ENCODE data around the gene TTC23L. TPM values are rescaled to one million over a fixed set of nuclear protein-coding genes. Genes with fewer than 3 reads are reported as not detected.

The TTC23L gene
- polyA plus RNA-seq, 2 of the 4 experiments (the other 2 are of a cell fraction): 0.17 to 0.59 TPM

GRCh38 chr5:34898258-34898895 is 59.4 kb downstream of the TTC23L start:
- peak; percentile 56 to 69 for DNase-seq (ENCODE audit: low read depth in 1 of 2, low spot score in 1 of 2)
- Histone ChIP-seq H3K4me1 (no peaks in the 10 kb centered on the region), H3K9me3 (no peaks in the 10 kb centered on the region), H3K4me2 (no peak overlapping the region), H3K4me3 (no peak overlapping the region), H3K27ac (no peak overlapping the region)
- ChIA-PET POLR2A (no interaction called here), CTCF (interaction anchor here (0.6 to 16.6 kb wide), 64 partner anchors 9 to 414 kb away, joined by 3 to 621 read pairs (median 5); partner anchors contain the start of genes BRIX1, DNAJC21, RAD1 and TTC23L)
- 0% methylated on average over 3 of the region's 3 CpGs for WGBS (ENCODE audit: missing lambda C conversion rate)
- FAIRE-seq: no peak
- ATAC-seq: peak; percentile 95 to 96
- TF ChIP-seq, protein P1, sequence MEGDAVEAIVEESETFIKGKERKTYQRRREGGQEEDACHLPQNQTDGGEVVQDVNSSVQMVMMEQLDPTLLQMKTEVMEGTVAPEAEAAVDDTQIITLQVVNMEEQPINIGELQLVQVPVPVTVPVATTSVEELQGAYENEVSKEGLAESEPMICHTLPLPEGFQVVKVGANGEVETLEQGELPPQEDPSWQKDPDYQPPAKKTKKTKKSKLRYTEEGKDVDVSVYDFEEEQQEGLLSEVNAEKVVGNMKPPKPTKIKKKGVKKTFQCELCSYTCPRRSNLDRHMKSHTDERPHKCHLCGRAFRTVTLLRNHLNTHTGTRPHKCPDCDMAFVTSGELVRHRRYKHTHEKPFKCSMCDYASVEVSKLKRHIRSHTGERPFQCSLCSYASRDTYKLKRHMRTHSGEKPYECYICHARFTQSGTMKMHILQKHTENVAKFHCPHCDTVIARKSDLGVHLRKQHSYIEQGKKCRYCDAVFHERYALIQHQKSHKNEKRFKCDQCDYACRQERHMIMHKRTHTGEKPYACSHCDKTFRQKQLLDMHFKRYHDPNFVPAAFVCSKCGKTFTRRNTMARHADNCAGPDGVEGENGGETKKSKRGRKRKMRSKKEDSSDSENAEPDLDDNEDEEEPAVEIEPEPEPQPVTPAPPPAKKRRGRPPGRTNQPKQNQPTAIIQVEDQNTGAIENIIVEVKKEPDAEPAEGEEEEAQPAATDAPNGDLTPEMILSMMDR (IDR thresholded peaks at IDR 0.05): peak; percentile 89
- TF ChIP-seq ELK1 (IDR thresholded peaks at IDR 0.05; ENCODE audit: low read depth, low read length): no peak
- peak; percentile 95 for TF ChIP-seq SMC3 (IDR thresholded peaks at IDR 0.05)
- no peak for TF ChIP-seq FOSL2 (IDR thresholded peaks at IDR 0.05)
- TF ChIP-seq FOSL2 (CRISPR knock-in tag; IDR thresholded peaks at IDR 0.05): no peak
- TF ChIP-seq RNF2 (IDR thresholded peaks at IDR 0.05; ENCODE audit: borderline replicate concordance, low read depth): no peak
- TF ChIP-seq MAZ (IDR thresholded peaks at IDR 0.05; ENCODE audit: borderline replicate concordance, low read depth, low read length): no peak
- TF ChIP-seq RAD21 (conservative IDR thresholded peaks at IDR 0.05 in 1 of 2, IDR thresholded peaks at IDR 0.05 in 1 of 2): peak; percentile 95 to 96
- no peak for TF ChIP-seq PHF8 (IDR thresholded peaks at IDR 0.05; ENCODE audit: borderline replicate concordance, low read depth)
- no peak for TF ChIP-seq NR3C1 (IDR thresholded peaks at IDR 0.05)
- no peak for TF ChIP-seq REST (IDR thresholded peaks at IDR 0.05)

GRCh38 chr5:34899066-34899465 is 60.1 kb downstream of the TTC23L start:
- ChIA-PET POLR2A (no interaction called here), CTCF (interaction anchor here (0.6 to 16.6 kb wide), 56 partner anchors 8 to 415 kb away, joined by 3 to 621 read pairs (median 5); partner anchors contain the start of genes BRIX1, DNAJC21, RAD1 and TTC23L)
- Histone ChIP-seq H3K4me1 (no peaks in the 10 kb centered on the region), H3K4me2 (no peak overlapping the region), H3K27ac (no peak overlapping the region), H3K9me3 (no peaks in the 10 kb centered on the region), H3K4me3 (no peak overlapping the region)
- FAIRE-seq (no peak), DNase-seq (ENCODE audit: low read depth in 1 of 2, low spot score in 1 of 2) (no peak), ATAC-seq (no peak)
- 66% methylated on average over 2 of the region's 2 CpGs for WGBS (ENCODE audit: missing lambda C conversion rate)
- TF ChIP-seq FOXS1 (CRISPR knock-in tag; IDR thresholded peaks at IDR 0.05): no peak
- TF ChIP-seq RARB (CRISPR knock-in tag; IDR thresholded peaks at IDR 0.05): no peak
- no peak for TF ChIP-seq POLR2AphosphoS2 (conservative IDR thresholded peaks at IDR 0.05; ENCODE audit: low read length)
- no peak for TF ChIP-seq RNF2 (IDR thresholded peaks at IDR 0.05; ENCODE audit: borderline replicate concordance, low read depth)
- TF ChIP-seq JUN (IDR thresholded peaks at IDR 0.05): no peak
- TF ChIP-seq, protein P1 (IDR thresholded peaks at IDR 0.05): no peak
- no peak for TF ChIP-seq ZFP36 (IDR thresholded peaks at IDR 0.05; ENCODE audit: borderline replicate concordance, partially characterized antibody)
- TF ChIP-seq KDM1A (IDR thresholded peaks at IDR 0.05; ENCODE audit: low read depth): no peak
- no peak for TF ChIP-seq NR3C1 (IDR thresholded peaks at IDR 0.05)
- no peak for TF ChIP-seq SREBF2 (IDR thresholded peaks at IDR 0.05)
- TF ChIP-seq GATA3 (IDR thresholded peaks at IDR 0.05; ENCODE audit: borderline replicate concordance): no peak
- no peak for TF ChIP-seq JUNB (IDR thresholded peaks at IDR 0.05)
- no peak for TF ChIP-seq RFX5 (IDR thresholded peaks at IDR 0.05)
